ENCODE data around the gene HCN2.
"Not testable (repeated sequence)": the region's sequence is repeated elsewhere in the genome, so short reads cannot be mapped to it uniquely, and the experiment has no call there.

- TF ChIP-seq CTCF (IDR thresholded peaks at IDR 0.05; ENCODE audit: insufficient read depth, low read depth, low read length); EZH2 (IDR thresholded peaks at IDR 0.05; ENCODE audit: insufficient read depth, low read length): not testable (repeated sequence)
These were observed 36.9 kb downstream of the HCN2 start for GRCh38 chr19:626566-626965.
